GM18951 (cell line): ENCODE data around the gene USP33.
"Not testable (repeated sequence)": the region's sequence is repeated elsewhere in the genome, so short reads cannot be mapped to it uniquely, and the experiment has no call there.

Experiments
- POLR2A ChIP-seq: IDR thresholded peaks from 4 replicates; pipeline ENCODE4 v1.6.1; 2011; ENCODE audit warnings: mild to moderate bottlenecking; ENCODE audit not compliant: insufficient read length, insufficient read depth; ENCODE audit errors: extremely low read depth
- in situ Hi-C: fragments of 300-500 bp; cut with MboI; formaldehyde crosslinking; loops from one replicate; pipeline ENCODE4 v1.12.0; 2022; ENCODE audit warnings: low sequenced_read_pairs, mixed read lengths, inconsistent platforms; ENCODE audit not compliant: unreplicated experiment

Gene USP33

GRCh38 chr1:77762072-77762476 is 2.4 kb upstream of the USP33 start:
- TF ChIP-seq POLR2A, result no peak

GRCh38 chr1:77757603-77758002 is 2.0 kb downstream of the USP33 start:
- in situ Hi-C loops, result no loop called here
- no peak for TF ChIP-seq POLR2A

More at GRCh38 chr1:77762072-77762476, 2.4 kb upstream of the USP33 start:
- in situ Hi-C loops, result no loop called here

DNA sequence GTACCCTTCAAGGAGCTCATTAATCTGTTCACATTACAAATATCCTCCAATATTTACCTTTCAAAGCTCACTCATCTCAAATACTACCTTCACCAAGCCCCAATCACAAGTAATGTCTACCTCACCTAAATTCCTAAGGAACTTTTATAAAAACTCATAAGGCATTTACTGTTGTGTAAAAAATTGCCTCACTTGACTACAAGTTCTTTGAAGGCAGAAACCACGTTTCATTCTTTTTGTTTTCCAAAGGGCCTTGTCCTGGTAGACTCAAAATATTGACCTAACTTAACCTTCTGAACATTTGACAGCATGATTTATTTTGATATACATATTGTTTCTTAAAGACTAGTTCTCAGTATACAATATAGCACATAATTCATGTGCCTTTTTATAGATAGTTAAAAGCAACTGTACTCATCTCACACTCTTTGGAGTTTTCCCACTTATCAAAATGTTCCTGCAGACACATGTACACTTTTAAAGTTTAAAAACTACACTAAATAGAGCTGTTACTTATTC is 2.5 kb downstream of the USP33 start:
- TF ChIP-seq POLR2A, result no peak
- in situ Hi-C loops, result no loop called here

DNA sequence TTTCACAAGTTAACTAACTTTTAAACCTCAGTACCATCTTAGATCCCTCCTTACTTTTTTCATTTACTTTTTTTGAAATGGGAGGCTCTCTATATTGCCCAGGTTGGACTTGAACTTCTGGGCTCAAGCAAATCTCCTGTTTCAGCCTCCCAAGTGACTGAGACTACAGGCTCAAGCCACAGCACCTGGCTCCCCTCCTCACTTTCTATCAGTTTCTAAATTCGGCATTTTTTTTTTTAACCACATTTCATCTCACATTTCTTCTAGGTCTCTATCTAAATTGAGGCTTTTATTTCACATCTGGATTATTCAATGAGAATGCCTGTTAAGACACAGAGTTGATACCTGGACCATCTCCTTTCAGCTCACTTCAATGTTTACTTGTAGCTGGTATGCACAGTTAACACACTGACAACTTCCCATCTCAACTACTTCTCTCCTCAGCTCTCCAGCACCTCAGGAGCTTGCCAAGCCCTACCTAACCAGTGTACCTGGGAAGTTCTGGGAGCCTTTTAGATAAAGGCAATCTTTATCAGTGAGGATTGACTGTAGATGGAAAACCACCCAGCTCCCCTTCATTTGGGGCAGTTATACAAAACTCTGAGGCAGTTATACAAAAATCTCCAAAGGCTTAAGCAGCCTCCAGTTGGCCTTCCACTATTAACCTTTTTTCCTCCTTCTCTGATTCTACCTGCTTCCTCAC is 3.4 kb downstream of the USP33 start:
- no peak for TF ChIP-seq POLR2A
- in situ Hi-C loops, result no loop called here

DNA sequence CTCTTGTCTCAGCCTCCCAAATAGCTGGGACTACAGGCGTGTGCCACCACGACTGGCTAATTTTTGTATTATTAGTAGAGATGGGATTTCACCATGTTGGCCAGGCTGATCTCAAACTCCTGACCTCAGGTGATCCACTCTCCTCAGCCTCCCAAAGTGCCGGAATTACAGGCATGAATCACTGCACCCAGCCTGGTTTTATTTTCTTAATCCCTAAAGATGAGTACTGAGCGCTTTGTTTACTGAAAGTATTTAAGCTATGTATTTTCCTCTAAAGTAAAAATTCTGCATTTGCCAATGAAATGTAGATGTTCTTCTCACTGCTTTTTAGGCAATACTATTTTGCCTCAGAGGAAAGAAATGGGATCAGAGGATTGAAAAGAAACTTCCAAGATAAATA is 10.2 kb downstream of the USP33 start:
- in situ Hi-C loops, result not testable (repeated sequence)

DNA sequence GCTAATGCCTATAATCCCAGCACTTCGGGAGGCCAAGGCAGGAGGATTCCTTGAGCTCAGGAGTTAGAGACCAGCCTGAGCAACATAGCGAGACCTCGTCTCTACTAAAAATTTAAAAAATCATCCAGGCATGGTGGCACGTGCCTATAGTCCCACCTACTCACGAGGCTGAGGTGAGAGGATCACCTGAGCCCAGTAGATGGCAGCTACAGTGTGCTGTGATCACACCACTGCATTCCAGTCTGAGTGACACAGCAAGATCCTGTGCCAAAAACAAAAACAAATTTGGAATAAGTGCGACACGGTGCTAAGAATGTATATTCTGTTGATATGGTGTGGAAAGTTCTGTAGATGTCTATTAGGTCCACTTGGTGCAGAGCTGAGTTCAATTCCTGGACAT is 15.1 kb downstream of the USP33 start:
- TF ChIP-seq POLR2A, result no peak
- in situ Hi-C loops, result no loop called here

- in situ Hi-C loops, result no loop called here
- no peak for TF ChIP-seq POLR2A
Measured at GRCh38 chr1:77742011-77742555, 17.6 kb downstream of the USP33 start.

DNA sequence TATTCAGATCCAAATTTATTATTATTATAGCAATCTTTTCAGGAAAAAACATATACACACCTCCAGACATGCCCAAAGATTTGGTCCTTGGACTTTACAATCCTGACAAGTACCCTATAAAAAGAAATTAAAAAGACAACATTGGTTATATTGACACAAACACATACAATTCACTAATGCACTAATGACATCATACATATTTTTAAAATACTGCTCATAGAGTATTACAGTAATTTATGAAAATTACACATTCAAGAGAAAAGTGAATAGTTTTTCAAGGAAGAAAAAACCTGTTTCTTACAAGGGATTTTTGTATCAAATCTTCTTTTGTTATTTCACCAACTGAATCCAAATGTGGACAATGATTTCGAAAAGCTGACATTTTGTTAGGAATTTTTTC is 18.3 kb downstream of the USP33 start:
- in situ Hi-C loops, result no loop called here
- TF ChIP-seq POLR2A, result no peak

DNA sequence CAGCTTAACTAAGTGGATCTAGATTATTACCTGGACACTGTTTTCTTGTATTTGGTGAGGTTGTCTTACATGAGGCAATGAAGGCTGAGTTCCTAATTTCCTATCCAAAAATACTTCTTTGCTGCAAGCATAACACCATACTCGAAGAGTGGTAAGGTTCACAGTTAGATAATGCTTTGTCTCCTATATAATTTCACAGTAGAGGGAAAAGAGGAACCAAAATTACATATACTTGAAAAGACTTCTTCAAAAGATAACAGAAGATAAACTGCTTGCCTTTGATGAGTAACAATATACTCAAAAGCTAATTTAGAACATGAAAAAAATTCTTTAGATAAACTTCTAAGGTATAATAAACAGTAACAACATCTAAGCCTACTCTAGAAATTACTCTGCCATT is 20.4 kb downstream of the USP33 start:
- in situ Hi-C loops, result no loop called here
- TF ChIP-seq POLR2A, result no peak

DNA sequence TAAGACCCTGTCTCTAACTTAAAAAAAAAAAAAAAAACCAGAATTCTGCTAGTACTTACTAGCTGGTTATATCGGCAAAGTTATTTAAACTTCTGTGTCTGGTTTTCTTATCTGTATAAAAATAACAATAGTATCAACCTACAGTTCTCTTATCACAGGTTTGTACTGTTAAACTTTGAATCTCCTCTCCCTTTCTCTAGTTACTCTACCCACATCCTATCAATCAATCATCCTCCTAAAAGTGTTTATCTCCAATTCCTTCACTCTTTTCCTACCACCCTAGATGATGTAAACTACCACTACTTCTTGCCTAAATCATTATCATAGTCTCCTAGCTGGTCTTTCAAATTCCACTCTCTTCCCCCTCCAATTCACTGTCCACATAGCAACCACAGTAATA is 27.6 kb downstream of the USP33 start:
- in situ Hi-C loops, result no loop called here
- TF ChIP-seq POLR2A, result no peak

DNA sequence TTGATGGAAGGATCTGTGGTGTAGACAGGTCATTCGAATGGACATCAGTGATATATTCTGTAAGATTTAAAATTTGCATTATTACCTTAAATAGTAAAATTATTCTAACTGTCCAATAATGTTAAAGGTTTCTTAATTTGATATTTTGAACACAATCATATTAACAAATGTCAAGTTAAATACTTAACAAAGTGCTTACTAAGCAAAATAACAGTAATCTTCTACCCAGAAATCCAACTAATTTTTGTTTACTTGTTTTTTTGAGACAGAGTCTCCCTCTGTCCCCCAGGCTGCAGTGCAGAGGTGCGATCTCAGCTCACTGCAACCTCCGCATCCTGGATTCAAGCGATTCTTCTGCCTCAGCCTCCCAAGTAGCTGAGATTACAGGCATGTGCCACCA is 33.9 kb downstream of the USP33 start:
- in situ Hi-C loops, result no loop called here
- TF ChIP-seq POLR2A, result no peak

GRCh38 chr1:77718181-77718580 is 41.5 kb downstream of the USP33 start:
- no peak for TF ChIP-seq POLR2A
- in situ Hi-C loops, result no loop called here

GRCh38 chr1:77716065-77716464 is 43.6 kb downstream of the USP33 start:
- in situ Hi-C loops, result no loop called here
- no peak for TF ChIP-seq POLR2A

DNA sequence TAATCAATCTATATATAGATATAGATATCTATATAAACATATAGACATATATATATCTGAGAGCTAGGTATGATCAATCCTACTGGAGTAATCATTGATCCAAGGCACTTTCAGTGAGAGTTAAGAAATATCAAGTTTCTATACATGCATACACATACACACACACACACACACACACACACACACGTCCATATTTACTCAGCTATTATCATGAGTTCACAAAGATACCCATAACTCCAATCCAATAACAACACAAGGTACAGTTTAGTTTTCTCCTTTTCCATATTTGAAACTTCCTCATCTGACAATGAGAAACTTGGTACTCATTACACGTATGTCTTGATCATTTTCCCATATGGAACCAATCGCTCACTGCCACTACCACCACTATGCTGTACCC is 49.9 kb downstream of the USP33 start:
- in situ Hi-C loops, result no loop called here
- TF ChIP-seq POLR2A, result no peak
